ENCODE data around the gene KCNQ1.

The KCNQ1 gene

DNA sequence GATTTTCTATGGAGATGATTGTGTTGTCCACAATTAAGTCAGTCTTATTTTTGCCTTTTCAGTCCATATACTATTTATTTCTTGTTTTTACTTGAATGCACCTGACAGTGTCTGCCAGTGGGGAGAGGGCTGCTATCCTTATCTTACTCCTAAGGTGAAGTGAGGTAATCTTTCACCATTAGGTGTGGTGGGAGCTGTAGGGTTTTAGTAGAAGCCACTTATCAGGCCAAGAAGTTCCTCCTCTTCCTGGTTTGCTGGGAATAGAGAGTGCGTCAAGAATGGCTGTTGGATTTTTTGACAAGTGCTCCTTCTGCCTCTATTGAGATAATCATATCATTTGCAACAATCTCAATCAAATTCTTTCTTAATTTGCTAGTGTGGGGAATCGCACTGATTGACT is 108.4 kb downstream of the KCNQ1 start:
- TF ChIP-seq, protein P1, sequence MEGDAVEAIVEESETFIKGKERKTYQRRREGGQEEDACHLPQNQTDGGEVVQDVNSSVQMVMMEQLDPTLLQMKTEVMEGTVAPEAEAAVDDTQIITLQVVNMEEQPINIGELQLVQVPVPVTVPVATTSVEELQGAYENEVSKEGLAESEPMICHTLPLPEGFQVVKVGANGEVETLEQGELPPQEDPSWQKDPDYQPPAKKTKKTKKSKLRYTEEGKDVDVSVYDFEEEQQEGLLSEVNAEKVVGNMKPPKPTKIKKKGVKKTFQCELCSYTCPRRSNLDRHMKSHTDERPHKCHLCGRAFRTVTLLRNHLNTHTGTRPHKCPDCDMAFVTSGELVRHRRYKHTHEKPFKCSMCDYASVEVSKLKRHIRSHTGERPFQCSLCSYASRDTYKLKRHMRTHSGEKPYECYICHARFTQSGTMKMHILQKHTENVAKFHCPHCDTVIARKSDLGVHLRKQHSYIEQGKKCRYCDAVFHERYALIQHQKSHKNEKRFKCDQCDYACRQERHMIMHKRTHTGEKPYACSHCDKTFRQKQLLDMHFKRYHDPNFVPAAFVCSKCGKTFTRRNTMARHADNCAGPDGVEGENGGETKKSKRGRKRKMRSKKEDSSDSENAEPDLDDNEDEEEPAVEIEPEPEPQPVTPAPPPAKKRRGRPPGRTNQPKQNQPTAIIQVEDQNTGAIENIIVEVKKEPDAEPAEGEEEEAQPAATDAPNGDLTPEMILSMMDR (IDR thresholded peaks at IDR 0.05; ENCODE audit: low read depth, low read length), result no peak
- DNase-seq (ENCODE audit: extremely low read depth, low read depth), result no peak

DNA sequence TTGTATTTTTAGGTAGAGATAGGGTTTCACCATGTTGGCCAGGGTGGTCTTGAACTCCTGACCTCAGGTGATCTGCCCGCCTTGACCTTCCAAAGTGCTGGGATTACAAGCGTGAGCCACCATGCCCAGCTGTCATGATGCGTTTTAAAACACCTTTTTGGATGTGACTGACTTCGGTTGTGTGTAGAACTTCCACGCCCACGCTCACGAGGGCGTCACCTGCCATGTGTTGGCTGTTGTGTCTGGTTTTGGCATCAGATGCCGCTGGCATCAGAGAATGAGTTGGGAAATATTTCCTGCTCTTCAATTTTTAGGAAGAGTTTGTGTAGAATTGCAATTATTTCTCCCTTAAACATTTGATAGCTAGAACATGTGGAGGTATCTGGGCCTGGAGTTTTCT is 109.1 kb downstream of the KCNQ1 start:
- no peak for DNase-seq (ENCODE audit: extremely low read depth, low read depth)

DNA sequence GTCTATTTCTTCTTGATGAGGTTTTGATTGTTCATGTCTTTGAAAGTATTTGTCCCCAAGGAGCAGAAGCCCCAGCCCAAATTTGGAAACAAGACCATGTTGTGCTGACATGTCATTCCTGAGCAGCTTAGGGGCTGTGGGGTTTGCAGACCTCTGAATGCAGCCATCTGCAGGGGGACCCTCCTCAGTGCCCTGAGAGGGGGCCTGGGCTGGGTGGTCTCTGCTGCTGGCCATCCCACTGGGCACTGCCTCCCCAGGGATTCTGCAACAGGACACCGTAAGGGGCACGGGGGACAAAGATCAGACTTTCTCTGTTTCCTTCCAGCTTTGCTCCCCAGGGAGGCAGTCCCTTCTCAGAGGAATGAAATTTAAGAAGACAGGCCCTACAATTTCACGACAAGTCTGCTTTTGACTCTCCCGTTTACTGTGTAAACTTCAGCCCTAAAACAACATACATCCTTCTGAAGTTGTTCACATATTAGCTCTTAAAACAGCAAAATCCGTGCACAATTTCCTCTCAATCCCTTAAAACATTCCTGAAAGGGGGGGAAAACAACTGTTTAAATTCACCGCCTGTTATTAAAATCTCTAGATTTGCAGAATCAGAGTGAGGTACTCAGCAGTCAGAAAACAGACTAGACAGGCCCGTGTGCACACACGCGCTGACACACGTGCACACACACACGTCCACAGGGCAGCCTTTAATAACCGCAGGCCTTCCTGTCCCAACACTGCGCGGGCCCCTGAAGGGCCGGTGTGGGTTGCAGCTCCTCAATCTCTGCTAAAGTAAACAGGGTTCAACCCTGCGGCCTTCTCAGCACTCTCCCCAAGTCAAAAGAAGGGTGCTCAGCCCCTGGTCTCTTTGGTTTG is 109.8 kb downstream of the KCNQ1 start:
- TF ChIP-seq, protein P1 (IDR thresholded peaks at IDR 0.05; ENCODE audit: low read depth, low read length), result no peak
- DNase-seq (ENCODE audit: extremely low read depth, low read depth), result no peak

More for the DNA sequence above, 109.1 kb downstream of the KCNQ1 start:
- TF ChIP-seq, protein P1 (IDR thresholded peaks at IDR 0.05; ENCODE audit: low read depth, low read length), result no peak

DNA sequence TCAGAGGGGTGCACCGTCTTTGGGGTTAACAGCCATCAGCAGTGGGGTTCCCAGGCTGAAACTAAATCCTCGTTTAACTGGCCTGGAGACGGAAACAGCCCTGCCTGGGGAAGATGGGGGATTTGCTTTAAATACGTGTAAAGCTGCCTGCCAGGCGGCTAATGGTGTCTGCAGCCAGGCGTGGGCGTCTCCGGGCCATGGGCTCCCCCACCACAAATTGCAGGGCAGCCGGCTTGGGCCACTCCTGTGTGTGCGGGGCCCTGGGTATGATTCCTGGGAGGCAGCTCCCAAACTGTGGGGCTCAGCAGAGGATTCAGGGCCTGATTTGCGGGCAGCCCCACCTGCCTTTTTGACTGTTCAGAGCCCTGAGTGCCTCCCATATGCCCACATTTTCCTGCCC is 110.5 kb downstream of the KCNQ1 start:
- DNase-seq (ENCODE audit: extremely low read depth, low read depth), result no peak
- TF ChIP-seq, protein P1 (IDR thresholded peaks at IDR 0.05; ENCODE audit: low read depth, low read length), result no peak

DNA sequence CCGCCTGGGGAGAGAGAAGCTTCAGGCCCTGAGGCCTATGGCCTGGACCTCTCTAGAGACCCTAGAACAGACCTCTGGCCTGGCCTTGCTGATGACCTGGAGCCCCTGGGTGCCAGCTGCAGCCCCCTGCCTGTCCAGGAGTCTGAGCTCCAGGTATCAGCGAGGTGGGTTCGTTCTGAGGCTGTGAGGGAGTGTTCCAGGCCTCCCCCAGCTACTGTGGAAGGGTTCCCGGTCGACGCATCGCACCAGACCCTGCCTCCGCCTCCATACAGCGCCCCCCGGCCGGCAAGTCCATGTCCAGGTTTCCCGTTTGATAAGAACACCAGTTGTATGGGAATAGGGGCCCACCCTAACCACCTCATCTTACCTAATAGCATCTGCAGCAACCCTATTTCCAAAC is 111.1 kb downstream of the KCNQ1 start:
- TF ChIP-seq, protein P1 (IDR thresholded peaks at IDR 0.05; ENCODE audit: low read depth, low read length), result no peak
- no peak for DNase-seq (ENCODE audit: extremely low read depth, low read depth)

DNA sequence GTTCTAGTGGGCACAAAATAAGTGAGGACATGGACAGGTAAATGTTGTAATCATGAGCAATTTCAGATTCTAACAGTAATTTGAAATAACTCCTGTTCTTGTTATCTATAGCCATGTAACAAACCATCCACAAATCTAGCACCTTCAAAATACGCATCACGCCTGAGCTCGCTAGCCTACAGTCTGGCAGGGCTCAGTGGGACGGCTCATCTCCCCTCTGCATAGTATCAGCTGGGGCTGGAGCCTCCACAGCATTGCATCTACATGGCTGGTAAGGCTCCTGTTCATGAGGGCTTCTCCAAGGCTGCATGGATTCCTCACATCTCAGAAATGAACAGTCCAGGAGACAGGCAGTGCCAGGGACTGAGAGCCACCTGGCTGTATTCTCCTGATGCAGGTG is 112.6 kb downstream of the KCNQ1 start:
- TF ChIP-seq, protein P1 (IDR thresholded peaks at IDR 0.05; ENCODE audit: low read depth, low read length), result no peak
- no peak for DNase-seq (ENCODE audit: extremely low read depth, low read depth)

DNA sequence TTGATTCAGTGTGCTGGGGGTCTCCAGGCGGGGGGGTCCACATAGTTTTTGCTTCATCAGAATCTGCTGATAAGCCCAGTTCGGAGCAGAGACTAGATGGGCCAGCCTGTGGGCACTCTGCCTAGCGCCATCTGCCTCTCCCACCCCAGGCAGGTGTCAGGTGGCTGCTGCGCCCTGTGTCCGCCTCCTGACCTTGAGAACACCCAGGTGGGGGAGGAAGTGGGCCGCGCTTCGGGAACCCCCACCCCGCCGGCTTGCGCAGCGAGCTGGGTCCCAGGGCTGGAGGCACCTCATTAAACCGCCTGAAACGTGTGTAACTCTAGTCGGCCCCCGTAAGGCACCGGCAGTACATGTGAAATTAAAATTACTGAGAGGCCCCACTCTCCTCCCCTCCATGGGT is 113.6 kb downstream of the KCNQ1 start:
- DNase-seq (ENCODE audit: extremely low read depth, low read depth), result no peak

More for the DNA sequence above, 113.6 kb downstream of the KCNQ1 start:
- TF ChIP-seq, protein P1 (IDR thresholded peaks at IDR 0.05; ENCODE audit: low read depth, low read length), result no peak
